NCI-H1417 (cell line): ENCODE measurements around the gene PKIG.
"Not testable (repeated sequence)": the region's sequence is repeated elsewhere in the genome, so short reads cannot be mapped to it uniquely, and the experiment has no call there.

Experiments
- DNase-seq, 3 experiments: peaks; one replicate each; lab custom pipeline; 2025; lab: John Stamatoyannopoulos, UW

Gene PKIG

GRCh38 chr20:44582311-44583025, at the start of gene PKIG:
Gene PKIG (plus strand): TSS chr20:44582579. CDS start chr20:44614557, 31,978 bp downstream.
- peak in 1 of 3 experiments; percentile 48 for DNase-seq

- no peak for DNase-seq
These were observed 49.4 kb upstream of the PKIG start for GRCh38 chr20:44532981-44533331.

- DNase-seq = no peak
These were observed 48.5 kb upstream of the PKIG start for GRCh38 chr20:44533928-44534327.

- no peak for DNase-seq
These were observed 46.2 kb upstream of the PKIG start for GRCh38 chr20:44536175-44536574.

GRCh38 chr20:44537993-44538392, 44.4 kb upstream of the PKIG start:
- DNase-seq = no peak

- DNase-seq = no peak
These were observed 41.5 kb upstream of the PKIG start for GRCh38 chr20:44540834-44541233.

- no peak for DNase-seq
These were observed 40.4 kb upstream of the PKIG start for GRCh38 chr20:44541992-44542391.

- no peak for DNase-seq
These were observed 39.5 kb upstream of the PKIG start for GRCh38 chr20:44542890-44543289.

GRCh38 chr20:44543358-44543757, 39.0 kb upstream of the PKIG start:
- no peak for DNase-seq

- DNase-seq = no peak
These were observed 38.1 kb upstream of the PKIG start for GRCh38 chr20:44544263-44544662.

- DNase-seq = no peak
These were observed 35.0 kb upstream of the PKIG start for GRCh38 chr20:44547419-44547818.

- no peak for DNase-seq
These were observed 33.3 kb upstream of the PKIG start for GRCh38 chr20:44549123-44549522.

- no peak for DNase-seq
These were observed 30.3 kb upstream of the PKIG start for GRCh38 chr20:44552050-44552449.

- DNase-seq = no peak
These were observed 29.8 kb upstream of the PKIG start for GRCh38 chr20:44552568-44552949.

GRCh38 chr20:44552950-44553908, 29.1 kb upstream of the PKIG start:
- peak; percentile 10 to 80 (median 49) for DNase-seq

GRCh38 chr20:44559302-44559701, 23.1 kb upstream of the PKIG start:
- DNase-seq = no peak

GRCh38 chr20:44560229-44560628, 22.1 kb upstream of the PKIG start:
- DNase-seq = no peak

GRCh38 chr20:44560818-44561217, 21.6 kb upstream of the PKIG start:
- DNase-seq = not testable (repeated sequence)

- DNase-seq = no peak
These were observed 20.5 kb upstream of the PKIG start for GRCh38 chr20:44561876-44562275.

- no peak for DNase-seq
These were observed 16.4 kb upstream of the PKIG start for GRCh38 chr20:44566018-44566417.

GRCh38 chr20:44566811-44567210, 15.6 kb upstream of the PKIG start:
- no peak for DNase-seq

GRCh38 chr20:44570367-44570766, 12.0 kb upstream of the PKIG start:
- DNase-seq = no peak

GRCh38 chr20:44571362-44571988, 10.9 kb upstream of the PKIG start:
- DNase-seq = no peak
